ENCODE measurements around the gene SEMA3F. TPM values are rescaled to one million over a fixed set of nuclear protein-coding genes. Genes with fewer than 3 reads are reported as not detected.

The SEMA3F gene
- total and polyA plus RNA-seq, 2 experiments from 2014 or later, result 21.8 to 27.6 TPM

GRCh38 chr3:50212971-50213370, 57.8 kb downstream of the SEMA3F start:
- Histone ChIP-seq H3K27ac (no peak overlapping the region), H3K4me3 (no peak overlapping the region), H3K36me3 (no peaks in the 10 kb centered on the region), H3K27me3 (no peaks in the 10 kb centered on the region), H3K4me1 (ENCODE audit: low read depth) (peaks cover 12% of the 10 kb centered on the region), H3K9me3 (ENCODE audit: low read depth) (no peaks in the 10 kb centered on the region)
- TF ChIP-seq, protein P1, sequence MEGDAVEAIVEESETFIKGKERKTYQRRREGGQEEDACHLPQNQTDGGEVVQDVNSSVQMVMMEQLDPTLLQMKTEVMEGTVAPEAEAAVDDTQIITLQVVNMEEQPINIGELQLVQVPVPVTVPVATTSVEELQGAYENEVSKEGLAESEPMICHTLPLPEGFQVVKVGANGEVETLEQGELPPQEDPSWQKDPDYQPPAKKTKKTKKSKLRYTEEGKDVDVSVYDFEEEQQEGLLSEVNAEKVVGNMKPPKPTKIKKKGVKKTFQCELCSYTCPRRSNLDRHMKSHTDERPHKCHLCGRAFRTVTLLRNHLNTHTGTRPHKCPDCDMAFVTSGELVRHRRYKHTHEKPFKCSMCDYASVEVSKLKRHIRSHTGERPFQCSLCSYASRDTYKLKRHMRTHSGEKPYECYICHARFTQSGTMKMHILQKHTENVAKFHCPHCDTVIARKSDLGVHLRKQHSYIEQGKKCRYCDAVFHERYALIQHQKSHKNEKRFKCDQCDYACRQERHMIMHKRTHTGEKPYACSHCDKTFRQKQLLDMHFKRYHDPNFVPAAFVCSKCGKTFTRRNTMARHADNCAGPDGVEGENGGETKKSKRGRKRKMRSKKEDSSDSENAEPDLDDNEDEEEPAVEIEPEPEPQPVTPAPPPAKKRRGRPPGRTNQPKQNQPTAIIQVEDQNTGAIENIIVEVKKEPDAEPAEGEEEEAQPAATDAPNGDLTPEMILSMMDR (IDR thresholded peaks at IDR 0.05; ENCODE audit: low read depth, low read length), result no peak
- no peak for DNase-seq (ENCODE audit: low read depth in 1 of 2, low spot score in 1 of 2)

- Histone ChIP-seq H3K4me1 (ENCODE audit: low read depth) (peaks cover 12% of the 10 kb centered on the region), H3K9me3 (ENCODE audit: low read depth) (no peaks in the 10 kb centered on the region), H3K27ac (no peak overlapping the region), H3K36me3 (no peaks in the 10 kb centered on the region), H3K4me3 (no peak overlapping the region), H3K27me3 (no peaks in the 10 kb centered on the region)
- no peak for DNase-seq (ENCODE audit: low read depth in 1 of 2, low spot score in 1 of 2)
- TF ChIP-seq, protein P1 (IDR thresholded peaks at IDR 0.05; ENCODE audit: low read depth, low read length), result no peak
Measured at GRCh38 chr3:50213373-50213772, 58.2 kb downstream of the SEMA3F start.

- H3K27me3 ChIP-seq, result no peaks in the 10 kb centered on the region
- H3K9me3 ChIP-seq (ENCODE audit: low read depth), result no peaks in the 10 kb centered on the region
- H3K4me3 ChIP-seq, result no peak overlapping the region
- no peak for DNase-seq (ENCODE audit: low read depth in 1 of 2, low spot score in 1 of 2)
- peaks cover 12% of the 10 kb centered on the region for H3K4me1 ChIP-seq (ENCODE audit: low read depth)
- H3K27ac ChIP-seq, result peak overlapping the region; percentile 27
- H3K36me3 ChIP-seq, result no peaks in the 10 kb centered on the region
- TF ChIP-seq, protein P1 (IDR thresholded peaks at IDR 0.05; ENCODE audit: low read depth, low read length), result no peak
Measured at GRCh38 chr3:50214824-50215223, 59.7 kb downstream of the SEMA3F start.

- no peaks in the 10 kb centered on the region for H3K27me3 ChIP-seq
- H3K4me3 ChIP-seq, result no peak overlapping the region
- TF ChIP-seq, protein P1 (IDR thresholded peaks at IDR 0.05; ENCODE audit: low read depth, low read length), result no peak
- no peak overlapping the region for H3K27ac ChIP-seq
- DNase-seq (ENCODE audit: low read depth in 1 of 2, low spot score in 1 of 2), result peak in 1 of 2 donors; percentile 62
- no peaks in the 10 kb centered on the region for H3K9me3 ChIP-seq (ENCODE audit: low read depth)
- H3K4me1 ChIP-seq (ENCODE audit: low read depth), result peaks cover 12% of the 10 kb centered on the region
- H3K36me3 ChIP-seq, result no peaks in the 10 kb centered on the region
Measured at GRCh38 chr3:50215529-50215928, 60.4 kb downstream of the SEMA3F start.

GRCh38 chr3:50217681-50218080, 62.6 kb downstream of the SEMA3F start:
- TF ChIP-seq, protein P1 (IDR thresholded peaks at IDR 0.05; ENCODE audit: low read depth, low read length), result no peak
- Histone ChIP-seq H3K36me3 (no peaks in the 10 kb centered on the region), H3K9me3 (ENCODE audit: low read depth) (no peaks in the 10 kb centered on the region), H3K4me1 (ENCODE audit: low read depth) (peaks cover 15% of the 10 kb centered on the region), H3K4me3 (no peak overlapping the region), H3K27me3 (no peaks in the 10 kb centered on the region), H3K27ac (no peak overlapping the region)
- no peak for DNase-seq (ENCODE audit: low read depth in 1 of 2, low spot score in 1 of 2)

- TF ChIP-seq, protein P1 (IDR thresholded peaks at IDR 0.05; ENCODE audit: low read depth, low read length), result no peak
- no peak for DNase-seq (ENCODE audit: low read depth in 1 of 2, low spot score in 1 of 2)
- Histone ChIP-seq H3K4me3 (no peak overlapping the region), H3K4me1 (ENCODE audit: low read depth) (peaks cover 15% of the 10 kb centered on the region), H3K27me3 (no peaks in the 10 kb centered on the region), H3K27ac (no peak overlapping the region), H3K36me3 (no peaks in the 10 kb centered on the region), H3K9me3 (ENCODE audit: low read depth) (no peaks in the 10 kb centered on the region)
Measured at GRCh38 chr3:50218448-50218847, 63.3 kb downstream of the SEMA3F start.
